GM11168 (cell line): ENCODE measurements around the gene DYRK4.
"Not testable (repeated sequence)": the region's sequence is repeated elsewhere in the genome, so short reads cannot be mapped to it uniquely, and the experiment has no call there.

Experiments used
- in situ Hi-C: fragments of 300-500 bp; cut with MboI; formaldehyde crosslinking; loops from one replicate; pipeline ENCODE4 v1.12.0; 2022; ENCODE audit warnings: low sequenced_read_pairs; ENCODE audit not compliant: unreplicated experiment

The DYRK4 gene

GRCh38 chr12:4562034-4562657, at the start of gene DYRK4:
Gene DYRK4, plus strand, starts transcription at chr12:4562208. Its CDS starts 38 bp downstream, at chr12:4562246.
- in situ Hi-C loops, result no loop called here

GRCh38 chr12:4518106-4518728, 43.8 kb upstream of the DYRK4 start:
- in situ Hi-C loops, result no loop called here

GRCh38 chr12:4523443-4523842, 38.6 kb upstream of the DYRK4 start:
- in situ Hi-C loops, result not testable (repeated sequence)

GRCh38 chr12:4526923-4527546, 35.0 kb upstream of the DYRK4 start:
- in situ Hi-C loops, result loop anchor here (5.0 kb wide), 1 partner anchor 100 kb away; no protein-coding TSS in a partner anchor

GRCh38 chr12:4530160-4530559, 31.8 kb upstream of the DYRK4 start:
- in situ Hi-C loops, result no loop called here

GRCh38 chr12:4530982-4531586, 30.9 kb upstream of the DYRK4 start:
- in situ Hi-C loops, result no loop called here

GRCh38 chr12:4535092-4535491, 26.9 kb upstream of the DYRK4 start:
- in situ Hi-C loops, result no loop called here

- in situ Hi-C loops, result no loop called here
These were observed 26.1 kb upstream of the DYRK4 start for GRCh38 chr12:4535871-4536270.

GRCh38 chr12:4538207-4539160, 23.5 kb upstream of the DYRK4 start, which contains the start of gene RAD51AP1:
Gene RAD51AP1, plus strand, starts transcription at chr12:4538890. Its CDS starts 50 bp downstream, at chr12:4538940.
- in situ Hi-C loops, result no loop called here

- in situ Hi-C loops, result no loop called here
These were observed 22.7 kb upstream of the DYRK4 start for GRCh38 chr12:4539167-4539870.

GRCh38 chr12:4540170-4540569, 21.8 kb upstream of the DYRK4 start:
- in situ Hi-C loops, result no loop called here

GRCh38 chr12:4540638-4541037, 21.4 kb upstream of the DYRK4 start:
- in situ Hi-C loops, result no loop called here

GRCh38 chr12:4545195-4545594, 16.8 kb upstream of the DYRK4 start:
- in situ Hi-C loops, result no loop called here

GRCh38 chr12:4552191-4552590, 9.8 kb upstream of the DYRK4 start:
- in situ Hi-C loops, result no loop called here

- in situ Hi-C loops, result no loop called here
These were observed 8.1 kb upstream of the DYRK4 start for GRCh38 chr12:4553943-4554342.

GRCh38 chr12:4555804-4556203, 6.2 kb upstream of the DYRK4 start:
- in situ Hi-C loops, result no loop called here

GRCh38 chr12:4556735-4557530, 5.1 kb upstream of the DYRK4 start:
- in situ Hi-C loops, result no loop called here

GRCh38 chr12:4557586-4557985, 4.4 kb upstream of the DYRK4 start:
- in situ Hi-C loops, result no loop called here

- in situ Hi-C loops, result no loop called here
These were observed 3.8 kb upstream of the DYRK4 start for GRCh38 chr12:4558171-4558570.
